OCI-LY3 (cell line): ENCODE results near the gene UBE3B.

Experiments
- EZH2phosphoT487 ChIP-seq: fragments of 200-600 bp; shearing (Covaris generic); IDR thresholded peaks from 2 replicates; pipeline ENCODE4 v1.6.1; 2018; ENCODE audit warnings: antibody characterized with exemption, mixed run types, low read depth
- TF ChIP-seq, protein P1 (sequence below): fragments of 200-600, 300-600 bp; sonication (generic); IDR thresholded peaks from 2 replicates; pipeline ENCODE4 v1.5.1; 2014; ENCODE audit warnings: antibody characterized with exemption, low read length, low read depth

DNA sequence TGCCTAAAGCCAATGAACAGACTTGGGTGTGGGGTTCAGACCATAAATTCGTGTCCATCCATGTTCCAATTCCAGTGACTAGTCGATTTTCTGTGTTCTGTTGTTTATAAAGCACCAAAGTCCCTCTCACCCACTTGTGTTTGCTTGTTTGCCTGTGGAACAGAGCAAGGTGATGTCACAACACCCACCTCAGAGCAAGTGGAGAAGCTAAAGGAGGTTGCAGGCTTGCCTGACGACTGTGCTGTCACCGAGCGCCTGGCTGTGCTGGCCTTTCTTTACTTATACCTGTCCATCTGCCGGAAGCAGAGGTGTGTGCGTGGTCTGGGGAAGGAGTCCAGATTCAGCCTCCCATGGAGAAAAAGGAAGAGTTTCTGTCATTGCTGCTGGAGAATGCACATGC, 102.2 kb downstream of the UBE3B start:
- TF ChIP-seq, protein P1, sequence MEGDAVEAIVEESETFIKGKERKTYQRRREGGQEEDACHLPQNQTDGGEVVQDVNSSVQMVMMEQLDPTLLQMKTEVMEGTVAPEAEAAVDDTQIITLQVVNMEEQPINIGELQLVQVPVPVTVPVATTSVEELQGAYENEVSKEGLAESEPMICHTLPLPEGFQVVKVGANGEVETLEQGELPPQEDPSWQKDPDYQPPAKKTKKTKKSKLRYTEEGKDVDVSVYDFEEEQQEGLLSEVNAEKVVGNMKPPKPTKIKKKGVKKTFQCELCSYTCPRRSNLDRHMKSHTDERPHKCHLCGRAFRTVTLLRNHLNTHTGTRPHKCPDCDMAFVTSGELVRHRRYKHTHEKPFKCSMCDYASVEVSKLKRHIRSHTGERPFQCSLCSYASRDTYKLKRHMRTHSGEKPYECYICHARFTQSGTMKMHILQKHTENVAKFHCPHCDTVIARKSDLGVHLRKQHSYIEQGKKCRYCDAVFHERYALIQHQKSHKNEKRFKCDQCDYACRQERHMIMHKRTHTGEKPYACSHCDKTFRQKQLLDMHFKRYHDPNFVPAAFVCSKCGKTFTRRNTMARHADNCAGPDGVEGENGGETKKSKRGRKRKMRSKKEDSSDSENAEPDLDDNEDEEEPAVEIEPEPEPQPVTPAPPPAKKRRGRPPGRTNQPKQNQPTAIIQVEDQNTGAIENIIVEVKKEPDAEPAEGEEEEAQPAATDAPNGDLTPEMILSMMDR: no peak
- no peak for TF ChIP-seq EZH2phosphoT487
